ENCODE data around the gene FKBP1B. TPM values are rescaled to one million over a fixed set of nuclear protein-coding genes. Genes with fewer than 3 reads are reported as not detected.

FKBP1B gene
- total RNA-seq, 2 experiments from 2014 or later: 0.47 TPM; not detected in 1

GRCh38 chr2:24075259-24075658 is 25.7 kb downstream of the FKBP1B start:
- H3K36me3 Mint-ChIP-seq (ENCODE audit: low read depth): peaks cover 50% of the 10 kb centered on the region
- intact Hi-C loops (cut with DNase I, micrococcal nuclease): loop anchor here in 1 of 2 experiments (5.0 to 10.0 kb wide), 4 partner anchors 287 to 1960 kb away; partner anchors contain the start of genes CENPO, ITSN2, NCOA1 and PTRHD1
- ChIA-PET CTCF (interaction anchor here (1.3 to 2.2 kb wide), 2 partner anchors 9 to 29 kb away, joined by 3 to 10 read pairs; partner anchors contain the start of gene TP53I3), POLR2A (interaction anchor here (0.6 to 2.8 kb wide), 2 partner anchors 28 to 149 kb away, joined by 3 to 132 read pairs; partner anchors contain the start of genes ATAD2B and WDCP)
- peaks cover 26% of the 10 kb centered on the region for H3K36me3 ChIP-seq (ENCODE audit: insufficient read depth, low read length)
- peak in 1 of 14 experiments; percentile 12 for DNase-seq
- H3K9me3 Mint-ChIP-seq: no peaks in the 10 kb centered on the region
- H3K4me3 ChIP-seq (ENCODE audit: low read length): peak overlapping the region; percentile 93
- H3K27me3 ChIP-seq (ENCODE audit: control insufficient read depth in 1 of 2, insufficient read depth in 2 of 2, low read length in 2 of 2): no peaks in the 10 kb centered on the region
- H3K4me1 ChIP-seq (ENCODE audit: insufficient read depth, low read length): peaks cover 27% of the 10 kb centered on the region
- peak overlapping the region; percentile 86 to 95 for H3K27ac ChIP-seq (ENCODE audit: low read depth in 1 of 2, low read length in 2 of 2)
- H3K27ac Mint-ChIP-seq: peak overlapping the region; percentile 98
- H3K4me1 Mint-ChIP-seq (ENCODE audit: low read depth): peaks cover 41% of the 10 kb centered on the region
- no peaks in the 10 kb centered on the region for H3K27me3 Mint-ChIP-seq
- no peak for ATAC-seq (ENCODE audit: poor library complexity)
- H3K9me3 ChIP-seq (ENCODE audit: control insufficient read depth in 1 of 2, insufficient read depth in 1 of 2, low read length in 2 of 2): no peaks in the 10 kb centered on the region
- TF ChIP-seq CTCF (IDR thresholded peaks at IDR 0.05): no peak
- peak overlapping the region; percentile 97 for H3K4me3 Mint-ChIP-seq

GRCh38 chr2:24075915-24076848 is 26.6 kb downstream of the FKBP1B start, which contains the start of gene SF3B6:
TSS of gene SF3B6 (minus strand) at chr2:24076326. CDS start at chr2:24076229, 97 bp downstream.
- H3K4me3 ChIP-seq (ENCODE audit: low read length): peak within 1 kb of the TSS; percentile 93
- Mint-ChIP-seq H3K36me3 (ENCODE audit: low read depth) (peaks cover 46% of the 10 kb centered on the region), H3K4me3 (peak within 1 kb of the TSS; percentile 97), H3K27me3 (no peaks in the 10 kb centered on the region), H3K4me1 (ENCODE audit: low read depth) (peaks cover 41% of the 10 kb centered on the region), H3K27ac (peak within 1 kb of the TSS; percentile 98), H3K9me3 (no peaks in the 10 kb centered on the region)
- ChIA-PET CTCF (interaction anchor here (0.9 to 2.2 kb wide), 7 partner anchors 9 to 252 kb away, joined by 3 to 23 read pairs (median 3); partner anchors contain the start of genes ATAD2B, TP53I3 and WDCP), POLR2A (interaction anchor here (0.6 to 2.8 kb wide), 19 partner anchors 8 to 1802 kb away, joined by 3 to 132 read pairs (median 4); partner anchors contain the start of genes ASXL2, ATAD2B, CENPO and FKBP1B)
- ATAC-seq (ENCODE audit: poor library complexity) (peak; percentile 81), DNase-seq (peak; percentile 98 to 100 (median 100))
- no peak for TF ChIP-seq CTCF (IDR thresholded peaks at IDR 0.05)
- intact Hi-C loops (cut with DNase I, micrococcal nuclease): loop anchor here (1.0 to 10.0 kb wide), 8 partner anchors 29 to 1959 kb away; partner anchors contain the start of genes ATAD2B (in 2 of the 2), CENPO (in 1 of the 2), ITSN2 (in 1 of the 2) and NCOA1 (in 1 of the 2)
- no peaks in the 10 kb centered on the region for H3K27me3 ChIP-seq (ENCODE audit: control insufficient read depth in 1 of 2, insufficient read depth in 2 of 2, low read length in 2 of 2)
- peaks cover 31% of the 10 kb centered on the region for H3K36me3 ChIP-seq (ENCODE audit: insufficient read depth, low read length)
- no peaks in the 10 kb centered on the region for H3K9me3 ChIP-seq (ENCODE audit: control insufficient read depth in 1 of 2, insufficient read depth in 1 of 2, low read length in 2 of 2)
- H3K4me1 ChIP-seq (ENCODE audit: insufficient read depth, low read length): peaks cover 27% of the 10 kb centered on the region
- peak within 1 kb of the TSS; percentile 86 to 95 for H3K27ac ChIP-seq (ENCODE audit: low read depth in 1 of 2, low read length in 2 of 2)
